ENCODE results near the gene SSC4D.
"Not testable (repeated sequence)": the region's sequence is repeated elsewhere in the genome, so short reads cannot be mapped to it uniquely, and the experiment has no call there.

Gene SSC4D

GRCh38 chr7:76409537-76409936, at the start of gene SSC4D:
Gene SSC4D (minus strand): TSS chr7:76409697. CDS start chr7:76404439, 5,258 bp downstream.
- no peak for DNase-seq (ENCODE audit: low read depth in 3 of 3)

- not testable (repeated sequence) for DNase-seq (ENCODE audit: low read depth in 3 of 3)
These were observed 49.0 kb upstream of the SSC4D start for GRCh38 chr7:76458504-76458903.

- DNase-seq (ENCODE audit: low read depth in 3 of 3) = not testable (repeated sequence)
These were observed 47.5 kb upstream of the SSC4D start for GRCh38 chr7:76457017-76457416.

- not testable (repeated sequence) for DNase-seq (ENCODE audit: low read depth in 3 of 3)
These were observed 36.1 kb upstream of the SSC4D start for GRCh38 chr7:76445577-76446008.

- not testable (repeated sequence) for DNase-seq (ENCODE audit: low read depth in 3 of 3)
These were observed 34.3 kb upstream of the SSC4D start for GRCh38 chr7:76443846-76444245.

GRCh38 chr7:76442664-76443446, 33.4 kb upstream of the SSC4D start:
- DNase-seq (ENCODE audit: low read depth in 3 of 3) = not testable (repeated sequence)

- DNase-seq (ENCODE audit: low read depth in 3 of 3) = not testable (repeated sequence)
These were observed 32.3 kb upstream of the SSC4D start for GRCh38 chr7:76441792-76442191.

- DNase-seq (ENCODE audit: low read depth in 3 of 3) = not testable (repeated sequence)
These were observed 30.9 kb upstream of the SSC4D start for GRCh38 chr7:76440404-76440803.

GRCh38 chr7:76439120-76439888, 29.8 kb upstream of the SSC4D start:
- not testable (repeated sequence) for DNase-seq (ENCODE audit: low read depth in 3 of 3)

- peak in 2 of 3 experiments; percentile 25 to 36 for DNase-seq (ENCODE audit: low read depth in 3 of 3)
These were observed 28.4 kb upstream of the SSC4D start for GRCh38 chr7:76437873-76438272.

GRCh38 chr7:76430836-76431235, 21.3 kb upstream of the SSC4D start:
- no peak for DNase-seq (ENCODE audit: low read depth in 3 of 3)

GRCh38 chr7:76430211-76430610, 20.7 kb upstream of the SSC4D start:
- no peak for DNase-seq (ENCODE audit: low read depth in 3 of 3)

GRCh38 chr7:76428868-76429805, 19.6 kb upstream of the SSC4D start:
- no peak for DNase-seq (ENCODE audit: low read depth in 3 of 3)

GRCh38 chr7:76428149-76428823, 18.8 kb upstream of the SSC4D start:
- DNase-seq (ENCODE audit: low read depth in 3 of 3) = no peak

- no peak for DNase-seq (ENCODE audit: low read depth in 3 of 3)
These were observed 18.1 kb upstream of the SSC4D start for GRCh38 chr7:76427635-76428034.

- no peak for DNase-seq (ENCODE audit: low read depth in 3 of 3)
These were observed 16.7 kb upstream of the SSC4D start for GRCh38 chr7:76426246-76426645.

- not testable (repeated sequence) for DNase-seq (ENCODE audit: low read depth in 3 of 3)
These were observed 16.1 kb upstream of the SSC4D start for GRCh38 chr7:76425558-76425957.

GRCh38 chr7:76425156-76425555, 15.7 kb upstream of the SSC4D start:
- no peak for DNase-seq (ENCODE audit: low read depth in 3 of 3)

GRCh38 chr7:76424413-76425111, 15.1 kb upstream of the SSC4D start, which contains the start of gene ZP3:
Gene ZP3 (plus strand): TSS chr7:76424950. CDS start chr7:76424965, 15 bp downstream.
- no peak for DNase-seq (ENCODE audit: low read depth in 3 of 3)

- no peak for DNase-seq (ENCODE audit: low read depth in 3 of 3)
These were observed 14.3 kb upstream of the SSC4D start for GRCh38 chr7:76423666-76424412.
